Natural killer cell treated with Interleukin-12 subunit alpha and Interleukin-12 subunit beta and Interleukin-15 and Interleukin-18, amount 100 ng/mL, for 72 hours (primary cell): ENCODE data around the gene NR2F1. TPM values are rescaled to one million over a fixed set of nuclear protein-coding genes. Genes with fewer than 3 reads are reported as not detected.
A peak's percentile ranks its signal among the peaks of the same experiment; 100 is the strongest.
"Not testable (repeated sequence)": the region's sequence is repeated elsewhere in the genome, so short reads cannot be mapped to it uniquely, and the experiment has no call there.

ENCODE experiments used
- ATAC-seq, 2 donors: fragments of 150-1000 bp; cut with Tn5 transposase in 1 of 2; sonication (Bioruptor Pico), chemical (Tn5 transposase) in 1 of 2; 2 replicates each; pipeline ENCODE4 v1.10.0; 2021
- DNase-seq: peaks from one replicate; pipeline ENCODE4 v3.0.0; 2022; ENCODE audit warnings: low spot score
- H3K27ac Mint-ChIP-seq, 2 donors: 1 replicate in 1 of 2; 2 replicates in 1 of 2; pipeline ENCODE4 v1.8.0; 2022; ENCODE audit warnings: mixed read lengths in 2 of 2, mild to moderate bottlenecking in 1 of 2, moderate library complexity in 1 of 2
- H3K27me3 Mint-ChIP-seq, 2 donors: 1 replicate in 1 of 2; 2 replicates in 1 of 2; pipeline ENCODE4 v1.8.0; 2022; ENCODE audit warnings: mixed read lengths in 2 of 2
- H3K36me3 Mint-ChIP-seq: one replicate; pipeline ENCODE4 v1.8.0; 2022; ENCODE audit warnings: mixed read lengths
- H3K4me1 Mint-ChIP-seq, 2 donors: 1 replicate in 1 of 2; 2 replicates in 1 of 2; pipeline ENCODE4 v1.8.0; 2022; ENCODE audit warnings: low read depth in 2 of 2, mixed read lengths in 2 of 2, mild to moderate bottlenecking in 1 of 2
- H3K4me3 Mint-ChIP-seq: one replicate; pipeline ENCODE4 v1.8.0; 2022; ENCODE audit warnings: mixed read lengths
- H3K9me3 Mint-ChIP-seq: 2 replicates; pipeline ENCODE4 v1.8.0; 2022; ENCODE audit warnings: mixed read lengths
- total RNA-seq, 2 donors: library from RNA; stranded (reverse); gene quantifications; one replicate each; pipeline ENCODE4 v1.2.3, GENCODE V29; 2022

Gene NR2F1
- total RNA-seq = not detected

- DNase-seq = no peak
- peaks cover 33 to 39% of the 10 kb centered on the region in 2 donors for H3K27me3 Mint-ChIP-seq
- H3K36me3 Mint-ChIP-seq = peaks cover 7% of the 10 kb centered on the region
- ATAC-seq = no peak
- no peaks in the 10 kb centered on the region for H3K9me3 Mint-ChIP-seq
- H3K4me3 Mint-ChIP-seq = no peak within 1 kb of the TSS
- H3K4me1 Mint-ChIP-seq = peaks cover 26 to 29% of the 10 kb centered on the region in 2 donors
- H3K27ac Mint-ChIP-seq = no peak within 1 kb of the TSS
Observed at GRCh38 chr5:93582677-93583438, at the start of gene NR2F1. TSS of gene NR2F1 (plus strand) at chr5:93583222. CDS start at chr5:93585024, 1,802 bp downstream.

GRCh38 chr5:93545872-93546271 lies 37.1 kb upstream of the NR2F1 start:
- Mint-ChIP-seq H3K36me3 (no peaks in the 10 kb centered on the region), H3K27ac (no peak overlapping the region), H3K4me1 (no peaks in the 10 kb centered on the region), H3K27me3 (peaks cover 10 to 36% of the 10 kb centered on the region in 2 donors), H3K9me3 (no peaks in the 10 kb centered on the region), H3K4me3 (no peak overlapping the region)
- DNase-seq = no peak
- no peak for ATAC-seq

GRCh38 chr5:93549594-93549993 lies 33.4 kb upstream of the NR2F1 start:
- H3K36me3 Mint-ChIP-seq, ATAC-seq, DNase-seq, H3K4me3 Mint-ChIP-seq, H3K9me3 Mint-ChIP-seq, H3K27ac Mint-ChIP-seq, H3K4me1 Mint-ChIP-seq: not testable (repeated sequence)
- H3K27me3 Mint-ChIP-seq = peaks cover 10 to 15% of the 10 kb centered on the region in 2 donors

GRCh38 chr5:93557021-93557604 lies 25.9 kb upstream of the NR2F1 start:
- Mint-ChIP-seq H3K27ac (no peak overlapping the region), H3K27me3 (peaks cover 14 to 17% of the 10 kb centered on the region in 2 donors), H3K4me1 (no peaks in the 10 kb centered on the region), H3K36me3 (no peaks in the 10 kb centered on the region), H3K9me3 (no peaks in the 10 kb centered on the region), H3K4me3 (no peak overlapping the region)
- DNase-seq (no peak), ATAC-seq (no peak)

GRCh38 chr5:93566091-93566490 lies 16.9 kb upstream of the NR2F1 start:
- no peaks in the 10 kb centered on the region for H3K9me3 Mint-ChIP-seq
- no peak for DNase-seq
- H3K27ac Mint-ChIP-seq = no peak overlapping the region
- H3K4me3 Mint-ChIP-seq = no peak overlapping the region
- no peak for ATAC-seq
- peaks cover 4 to 5% of the 10 kb centered on the region in 2 donors for H3K4me1 Mint-ChIP-seq
- H3K27me3 Mint-ChIP-seq = peaks cover 21 to 31% of the 10 kb centered on the region in 2 donors
- H3K36me3 Mint-ChIP-seq = peaks cover 5% of the 10 kb centered on the region

GRCh38 chr5:93567424-93567823 lies 15.6 kb upstream of the NR2F1 start:
- Mint-ChIP-seq H3K36me3 (peaks cover 5% of the 10 kb centered on the region), H3K4me3 (no peak overlapping the region), H3K9me3 (no peaks in the 10 kb centered on the region), H3K27ac (no peak overlapping the region), H3K27me3 (peaks cover 30 to 41% of the 10 kb centered on the region in 2 donors), H3K4me1 (peaks cover 7 to 13% of the 10 kb centered on the region in 2 donors)
- DNase-seq = no peak
- no peak for ATAC-seq

GRCh38 chr5:93569300-93570160 lies 13.5 kb upstream of the NR2F1 start:
- H3K4me3 Mint-ChIP-seq = peak overlapping the region; percentile 49
- DNase-seq = no peak
- no peak overlapping the region for H3K27ac Mint-ChIP-seq
- H3K4me1 Mint-ChIP-seq = peaks cover 7 to 13% of the 10 kb centered on the region in 2 donors
- H3K27me3 Mint-ChIP-seq = peaks cover 41 to 57% of the 10 kb centered on the region in 2 donors
- H3K36me3 Mint-ChIP-seq = peaks cover 5% of the 10 kb centered on the region
- no peaks in the 10 kb centered on the region for H3K9me3 Mint-ChIP-seq
- no peak for ATAC-seq

- Mint-ChIP-seq H3K9me3 (no peaks in the 10 kb centered on the region), H3K4me1 (peaks cover 7 to 13% of the 10 kb centered on the region in 2 donors), H3K27ac (no peak overlapping the region), H3K36me3 (peaks cover 5% of the 10 kb centered on the region), H3K4me3 (peak overlapping the region; percentile 49), H3K27me3 (peaks cover 48 to 67% of the 10 kb centered on the region in 2 donors)
- DNase-seq (no peak), ATAC-seq (peak; percentile 63)
Observed at GRCh38 chr5:93570294-93571113, 12.5 kb upstream of the NR2F1 start.

GRCh38 chr5:93571114-93571949 lies 11.7 kb upstream of the NR2F1 start:
- ATAC-seq = no peak
- H3K27ac Mint-ChIP-seq = no peak overlapping the region

GRCh38 chr5:93572101-93572607 lies 10.9 kb upstream of the NR2F1 start:
- H3K9me3 Mint-ChIP-seq = no peaks in the 10 kb centered on the region
- H3K27ac Mint-ChIP-seq = no peak overlapping the region
- ATAC-seq (peak; percentile 26 to 45), DNase-seq (no peak)
- H3K4me3 Mint-ChIP-seq = peak overlapping the region; percentile 25
- peaks cover 7 to 13% of the 10 kb centered on the region in 2 donors for H3K4me1 Mint-ChIP-seq
- peaks cover 58 to 82% of the 10 kb centered on the region in 2 donors for H3K27me3 Mint-ChIP-seq
- H3K36me3 Mint-ChIP-seq = peaks cover 5% of the 10 kb centered on the region

More at GRCh38 chr5:93571114-93571949, 11.7 kb upstream of the NR2F1 start:
- Mint-ChIP-seq H3K4me1 (peaks cover 7 to 13% of the 10 kb centered on the region in 2 donors), H3K36me3 (peaks cover 5% of the 10 kb centered on the region), H3K27me3 (peaks cover 53 to 75% of the 10 kb centered on the region in 2 donors), H3K9me3 (no peaks in the 10 kb centered on the region), H3K4me3 (peak overlapping the region; percentile 25)
- no peak for DNase-seq

- ATAC-seq (no peak), DNase-seq (no peak)
- Mint-ChIP-seq H3K4me3 (no peak overlapping the region), H3K27me3 (peaks cover 57 to 82% of the 10 kb centered on the region in 2 donors), H3K4me1 (peaks cover 7 to 13% of the 10 kb centered on the region in 2 donors), H3K27ac (no peak overlapping the region), H3K9me3 (no peaks in the 10 kb centered on the region), H3K36me3 (peaks cover 5% of the 10 kb centered on the region)
Observed at GRCh38 chr5:93572608-93573353, 10.2 kb upstream of the NR2F1 start.
